Measurements from ENCODE around the gene TPCN1. TPM values are rescaled to one million over a fixed set of nuclear protein-coding genes. Genes with fewer than 3 reads are reported as not detected.
A peak's percentile ranks its signal among the peaks of the same experiment; 100 is the strongest.

Gene TPCN1
- total and polyA plus RNA-seq, 2 donors from 2014 or later, result 38.4 to 93.3 TPM

- Histone ChIP-seq H3K36me3 (ENCODE audit: control insufficient read depth in 2 of 3, insufficient read depth in 3 of 3, low read length in 3 of 3) (peaks cover 7 to 21% (median 16%) of the 10 kb centered on the region in 3 donors), H3K9ac (ENCODE audit: low read length in 3 of 3) (no peak overlapping the region), H3K9me3 (ENCODE audit: control insufficient read depth in 2 of 3, insufficient read depth in 1 of 3, low read length in 3 of 3) (no peaks in the 10 kb centered on the region), H3K27me3 (ENCODE audit: control insufficient read depth, insufficient read depth, low read length) (no peaks in the 10 kb centered on the region), H3K4me1 (ENCODE audit: control insufficient read depth in 2 of 3, insufficient read depth in 2 of 3, low read depth in 1 of 3, low read length in 3 of 3) (no peaks in the 10 kb centered on the region), H3K4me3 (ENCODE audit: low read length in 3 of 3) (no peak overlapping the region), H3K27ac (ENCODE audit: low read depth in 2 of 2, low read length in 2 of 2) (no peak overlapping the region)
- DNase-seq (peak in 1 of 5 donors; percentile 13), FAIRE-seq (no peak)
- TF ChIP-seq CTCF (IDR thresholded peaks at IDR 0.05; ENCODE audit: borderline replicate concordance, extremely low read depth, insufficient read depth), result no peak
- intact Hi-C loops (cut with DNase I), result no loop called here
Measured at GRCh38 chr12:113315358-113315757, 94.1 kb downstream of the TPCN1 start.

GRCh38 chr12:113316155-113316554, 94.9 kb downstream of the TPCN1 start:
- no peak for TF ChIP-seq CTCF (IDR thresholded peaks at IDR 0.05; ENCODE audit: borderline replicate concordance, extremely low read depth, insufficient read depth)

GRCh38 chr12:113317122-113317521, 95.9 kb downstream of the TPCN1 start:
- Histone ChIP-seq H3K9ac (ENCODE audit: low read length in 3 of 3) (no peak overlapping the region), H3K36me3 (ENCODE audit: control insufficient read depth in 2 of 3, insufficient read depth in 3 of 3, low read length in 3 of 3) (peaks cover 7 to 27% (median 13%) of the 10 kb centered on the region in 3 donors), H3K4me3 (ENCODE audit: low read length in 3 of 3) (no peak overlapping the region), H3K27me3 (ENCODE audit: control insufficient read depth, insufficient read depth, low read length) (no peaks in the 10 kb centered on the region), H3K4me1 (ENCODE audit: control insufficient read depth in 2 of 3, insufficient read depth in 2 of 3, low read depth in 1 of 3, low read length in 3 of 3) (no peaks in the 10 kb centered on the region), H3K9me3 (ENCODE audit: control insufficient read depth in 2 of 3, insufficient read depth in 1 of 3, low read length in 3 of 3) (no peaks in the 10 kb centered on the region), H3K27ac (ENCODE audit: low read depth in 2 of 2, low read length in 2 of 2) (no peak overlapping the region)
- DNase-seq (no peak), FAIRE-seq (no peak)
- intact Hi-C loops (cut with DNase I), result no loop called here
- no peak for TF ChIP-seq CTCF (IDR thresholded peaks at IDR 0.05; ENCODE audit: borderline replicate concordance, extremely low read depth, insufficient read depth)

More at GRCh38 chr12:113316155-113316554, 94.9 kb downstream of the TPCN1 start:
- Histone ChIP-seq H3K27me3 (ENCODE audit: control insufficient read depth, insufficient read depth, low read length) (no peaks in the 10 kb centered on the region), H3K27ac (ENCODE audit: low read depth in 2 of 2, low read length in 2 of 2) (no peak overlapping the region), H3K9me3 (ENCODE audit: control insufficient read depth in 2 of 3, insufficient read depth in 1 of 3, low read length in 3 of 3) (no peaks in the 10 kb centered on the region), H3K4me3 (ENCODE audit: low read length in 3 of 3) (no peak overlapping the region), H3K9ac (ENCODE audit: low read length in 3 of 3) (no peak overlapping the region), H3K4me1 (ENCODE audit: control insufficient read depth in 2 of 3, insufficient read depth in 2 of 3, low read depth in 1 of 3, low read length in 3 of 3) (no peaks in the 10 kb centered on the region), H3K36me3 (ENCODE audit: control insufficient read depth in 2 of 3, insufficient read depth in 3 of 3, low read length in 3 of 3) (peaks cover 7 to 27% (median 13%) of the 10 kb centered on the region in 3 donors)
- intact Hi-C loops (cut with DNase I), result no loop called here
- no peak for DNase-seq
- no peak for FAIRE-seq

Data from kidney (tissue), 14 donors.